HEK293 (cell line): ENCODE data around the gene CDK11B.

Experiments used
- GLIS1 ChIP-seq: fragments of 450-650 bp; formaldehyde crosslinking; IDR thresholded peaks from 2 replicates; pipeline ENCODE4 v1.5.1; 2016; ENCODE audit warnings: missing biosample characterization, missing genetic modification characterization
- SP2 ChIP-seq: fragments of 450-650 bp; formaldehyde crosslinking; IDR thresholded peaks from 2 replicates; pipeline ENCODE4 v1.5.1; 2016; ENCODE audit warnings: missing biosample characterization, missing genetic modification characterization
- ZBTB17 ChIP-seq: fragments of 450-650 bp; formaldehyde crosslinking; IDR thresholded peaks from 2 replicates; pipeline ENCODE4 v1.5.1; 2016; ENCODE audit warnings: missing biosample characterization, missing genetic modification characterization
- ZNF114 ChIP-seq: fragments of 450-650 bp; formaldehyde crosslinking; IDR thresholded peaks from 2 replicates; pipeline ENCODE4 v1.5.0; 2017; ENCODE audit warnings: missing biosample characterization, missing genetic modification characterization
- ZNF23 ChIP-seq: fragments of 450-650 bp; formaldehyde crosslinking; IDR thresholded peaks from 2 replicates; pipeline ENCODE4 v1.5.1; 2016; ENCODE audit warnings: missing biosample characterization, missing genetic modification characterization, borderline replicate concordance
- ZNF768 ChIP-seq: fragments of 450-650 bp; formaldehyde crosslinking; IDR thresholded peaks from 2 replicates; pipeline ENCODE4 v1.5.1; 2018; ENCODE audit warnings: missing biosample characterization, mild to moderate bottlenecking, missing genetic modification characterization
- TF ChIP-seq, protein P1 (sequence below): fragments of 450-650 bp; formaldehyde crosslinking; IDR thresholded peaks from 2 replicates; pipeline ENCODE4 v1.5.1; 2016; ENCODE audit warnings: missing biosample characterization, missing genetic modification characterization

GRCh38 chr1:1618396-1619068 is 40.3 kb downstream of the CDK11B start:
- no peak for TF ChIP-seq ZNF768
- no peak for TF ChIP-seq ZNF23 (tag by site-specific recombination)
- TF ChIP-seq, protein P1, sequence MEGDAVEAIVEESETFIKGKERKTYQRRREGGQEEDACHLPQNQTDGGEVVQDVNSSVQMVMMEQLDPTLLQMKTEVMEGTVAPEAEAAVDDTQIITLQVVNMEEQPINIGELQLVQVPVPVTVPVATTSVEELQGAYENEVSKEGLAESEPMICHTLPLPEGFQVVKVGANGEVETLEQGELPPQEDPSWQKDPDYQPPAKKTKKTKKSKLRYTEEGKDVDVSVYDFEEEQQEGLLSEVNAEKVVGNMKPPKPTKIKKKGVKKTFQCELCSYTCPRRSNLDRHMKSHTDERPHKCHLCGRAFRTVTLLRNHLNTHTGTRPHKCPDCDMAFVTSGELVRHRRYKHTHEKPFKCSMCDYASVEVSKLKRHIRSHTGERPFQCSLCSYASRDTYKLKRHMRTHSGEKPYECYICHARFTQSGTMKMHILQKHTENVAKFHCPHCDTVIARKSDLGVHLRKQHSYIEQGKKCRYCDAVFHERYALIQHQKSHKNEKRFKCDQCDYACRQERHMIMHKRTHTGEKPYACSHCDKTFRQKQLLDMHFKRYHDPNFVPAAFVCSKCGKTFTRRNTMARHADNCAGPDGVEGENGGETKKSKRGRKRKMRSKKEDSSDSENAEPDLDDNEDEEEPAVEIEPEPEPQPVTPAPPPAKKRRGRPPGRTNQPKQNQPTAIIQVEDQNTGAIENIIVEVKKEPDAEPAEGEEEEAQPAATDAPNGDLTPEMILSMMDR: no peak
- TF ChIP-seq ZBTB17 (tag by site-specific recombination): no peak
- no peak for TF ChIP-seq GLIS1 (tag by site-specific recombination)
- no peak for TF ChIP-seq SP2 (tag by site-specific recombination)
- no peak for TF ChIP-seq ZNF114
